SKM-1 treated with dmso at 0.1 percent for 144 hours (cell line): ENCODE measurements around the gene BARX2.
"Not testable (repeated sequence)": the region's sequence is repeated elsewhere in the genome, so short reads cannot be mapped to it uniquely, and the experiment has no call there.

Experiments
- DNase-seq: peaks from one replicate; lab custom pipeline; 2025; ENCODE audit not compliant: unreplicated experiment; lab: John Stamatoyannopoulos, UW

BARX2 gene

GRCh38 chr11:129375751-129376657 is at the start of gene BARX2:
TSS of gene BARX2 (plus strand) at chr11:129375848. CDS start at chr11:129376036, 188 bp downstream.
- no peak for DNase-seq

GRCh38 chr11:129326921-129327320 is 48.7 kb upstream of the BARX2 start:
- DNase-seq: no peak

GRCh38 chr11:129327708-129328107 is 47.9 kb upstream of the BARX2 start:
- DNase-seq: peak; percentile 66

- no peak for DNase-seq
Measured at GRCh38 chr11:129328756-129329155, 46.9 kb upstream of the BARX2 start.

- no peak for DNase-seq
Measured at GRCh38 chr11:129331217-129331616, 44.4 kb upstream of the BARX2 start.

GRCh38 chr11:129331871-129332274 is 43.8 kb upstream of the BARX2 start:
- peak; percentile 60 for DNase-seq

- DNase-seq: no peak
Measured at GRCh38 chr11:129333873-129334272, 41.8 kb upstream of the BARX2 start.

- DNase-seq: not testable (repeated sequence)
Measured at GRCh38 chr11:129344301-129344940, 31.2 kb upstream of the BARX2 start.

GRCh38 chr11:129346916-129347315 is 28.7 kb upstream of the BARX2 start:
- no peak for DNase-seq

- no peak for DNase-seq
Measured at GRCh38 chr11:129348813-129349212, 26.8 kb upstream of the BARX2 start.

- DNase-seq: no peak
Measured at GRCh38 chr11:129352676-129353075, 23.0 kb upstream of the BARX2 start.

GRCh38 chr11:129354691-129355090 is 21.0 kb upstream of the BARX2 start:
- no peak for DNase-seq

GRCh38 chr11:129359748-129360147 is 15.9 kb upstream of the BARX2 start:
- DNase-seq: no peak

GRCh38 chr11:129364143-129364654 is 11.4 kb upstream of the BARX2 start:
- DNase-seq: peak; percentile 83

- DNase-seq: no peak
Measured at GRCh38 chr11:129365816-129366215, 9.8 kb upstream of the BARX2 start.

- DNase-seq: no peak
Measured at GRCh38 chr11:129366737-129367597, 8.7 kb upstream of the BARX2 start.

GRCh38 chr11:129368889-129369672 is 6.6 kb upstream of the BARX2 start:
- DNase-seq: no peak

- DNase-seq: no peak
Measured at GRCh38 chr11:129370715-129371114, 4.9 kb upstream of the BARX2 start.

GRCh38 chr11:129372609-129373488 is 2.8 kb upstream of the BARX2 start:
- no peak for DNase-seq
